ENCODE measurements around the gene ADIPOR2. TPM values are rescaled to one million over a fixed set of nuclear protein-coding genes. Genes with fewer than 3 reads are reported as not detected.

ADIPOR2 gene
- total RNA-seq, 1 experiment from 2014 or later = 26.5 TPM

DNA sequence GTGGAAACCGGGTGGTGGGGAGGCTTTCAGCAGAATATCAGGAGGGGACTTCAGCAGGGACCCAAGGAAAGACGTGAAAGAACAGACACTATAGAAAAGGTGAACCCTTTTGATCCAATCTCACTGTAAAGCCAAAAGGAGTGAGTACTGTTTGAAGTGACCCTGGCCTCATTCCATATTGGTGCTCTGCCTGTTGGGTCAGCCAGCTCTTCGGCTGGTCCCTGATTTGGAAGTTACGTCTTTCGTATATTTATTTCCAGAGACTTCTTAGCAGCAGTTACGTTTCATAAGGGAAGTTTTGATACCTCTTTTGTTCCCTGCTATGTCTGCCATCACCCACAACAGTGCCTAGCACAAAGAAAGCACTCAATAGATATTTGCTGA, 39.9 kb upstream of the ADIPOR2 start:
- ChIA-PET POLR2A (ENCODE audit: unreplicated experiment) (no interaction called here), CTCF (interaction anchor here (0.6 kb wide), 1 partner anchor 285 kb away, joined by 3 read pairs; no protein-coding TSS in a partner anchor)
- DNase-seq = no peak
- ATAC-seq = no peak
- no peak overlapping the region for H3K27ac ChIP-seq (ENCODE audit: low read length)
- BruUV-seq (replicated peaks) = no TSS peak
- no peaks in the 10 kb centered on the region for H4K20me1 ChIP-seq (ENCODE audit: low read length)
- TF ChIP-seq EZH2phosphoT487 (IDR thresholded peaks at IDR 0.05; ENCODE audit: borderline replicate concordance, low read length) = no peak
- TF ChIP-seq CTCF (conservative IDR thresholded peaks at IDR 0.05; ENCODE audit: low read depth, low read length) = no peak
- no peak for TF ChIP-seq EZH2 (IDR thresholded peaks at IDR 0.05; ENCODE audit: low read length, unreplicated experiment)
- no peaks in the 10 kb centered on the region for H3K27me3 ChIP-seq (ENCODE audit: low read length)
- H3K9ac ChIP-seq (ENCODE audit: low read length) = no peak overlapping the region
- no peaks in the 10 kb centered on the region for H3K9me2 ChIP-seq (replicated peaks; ENCODE audit: low read length)
- H2AFZ ChIP-seq (ENCODE audit: low read length) = no peak overlapping the region
- intact Hi-C loops (cut with micrococcal nuclease) = loop anchor here (10.0 kb wide), 2 partner anchors 54 to 284 kb away; no protein-coding TSS in a partner anchor
- H3K4me2 ChIP-seq (ENCODE audit: low read length) = no peak overlapping the region
- no peaks in the 10 kb centered on the region for H3F3A ChIP-seq (ENCODE audit: low read length, unreplicated experiment)
- no peak overlapping the region for H3K4me3 ChIP-seq (ENCODE audit: low read length)
- H3K36me3 ChIP-seq (ENCODE audit: low read depth, low read length) = no peaks in the 10 kb centered on the region
- no peaks in the 10 kb centered on the region for H3K79me2 ChIP-seq (ENCODE audit: low read length)
- no peaks in the 10 kb centered on the region for H3K9me3 ChIP-seq (ENCODE audit: low read length)
- peaks cover 11% of the 10 kb centered on the region for H3K4me1 ChIP-seq (ENCODE audit: insufficient read depth, low read length)

GRCh38 chr12:1651946-1652345, 38.9 kb upstream of the ADIPOR2 start:
- H3F3A ChIP-seq (ENCODE audit: low read length, unreplicated experiment) = no peaks in the 10 kb centered on the region
- no peak overlapping the region for H3K27ac ChIP-seq (ENCODE audit: low read length)
- no peak overlapping the region for H3K4me3 ChIP-seq (ENCODE audit: low read length)
- CTCF ChIA-PET = no interaction called here
- intact Hi-C loops (cut with micrococcal nuclease) = loop anchor here (1.0 to 10.0 kb wide), 3 partner anchors 53 to 283 kb away; no protein-coding TSS in a partner anchor
- ATAC-seq (no peak), DNase-seq (no peak)
- no peaks in the 10 kb centered on the region for H3K9me3 ChIP-seq (ENCODE audit: low read length)
- H3K9ac ChIP-seq (ENCODE audit: low read length) = no peak overlapping the region
- peaks cover 11% of the 10 kb centered on the region for H3K4me1 ChIP-seq (ENCODE audit: insufficient read depth, low read length)
- H3K79me2 ChIP-seq (ENCODE audit: low read length) = no peaks in the 10 kb centered on the region
- H3K4me2 ChIP-seq (ENCODE audit: low read length) = no peak overlapping the region
- H3K27me3 ChIP-seq (ENCODE audit: low read length) = no peaks in the 10 kb centered on the region
- no peaks in the 10 kb centered on the region for H3K9me2 ChIP-seq (replicated peaks; ENCODE audit: low read length)
- H3K36me3 ChIP-seq (ENCODE audit: low read depth, low read length) = no peaks in the 10 kb centered on the region
- POLR2A ChIA-PET (ENCODE audit: unreplicated experiment) = no interaction called here
- H4K20me1 ChIP-seq (ENCODE audit: low read length) = no peaks in the 10 kb centered on the region
- TF ChIP-seq EZH2 (IDR thresholded peaks at IDR 0.05; ENCODE audit: low read length, unreplicated experiment) = no peak
- TF ChIP-seq CTCF (conservative IDR thresholded peaks at IDR 0.05; ENCODE audit: low read depth, low read length) = no peak
- TF ChIP-seq EZH2phosphoT487 (IDR thresholded peaks at IDR 0.05; ENCODE audit: borderline replicate concordance, low read length) = no peak
- H2AFZ ChIP-seq (ENCODE audit: low read length) = no peak overlapping the region
- no TSS peak for BruUV-seq (replicated peaks)

DNA sequence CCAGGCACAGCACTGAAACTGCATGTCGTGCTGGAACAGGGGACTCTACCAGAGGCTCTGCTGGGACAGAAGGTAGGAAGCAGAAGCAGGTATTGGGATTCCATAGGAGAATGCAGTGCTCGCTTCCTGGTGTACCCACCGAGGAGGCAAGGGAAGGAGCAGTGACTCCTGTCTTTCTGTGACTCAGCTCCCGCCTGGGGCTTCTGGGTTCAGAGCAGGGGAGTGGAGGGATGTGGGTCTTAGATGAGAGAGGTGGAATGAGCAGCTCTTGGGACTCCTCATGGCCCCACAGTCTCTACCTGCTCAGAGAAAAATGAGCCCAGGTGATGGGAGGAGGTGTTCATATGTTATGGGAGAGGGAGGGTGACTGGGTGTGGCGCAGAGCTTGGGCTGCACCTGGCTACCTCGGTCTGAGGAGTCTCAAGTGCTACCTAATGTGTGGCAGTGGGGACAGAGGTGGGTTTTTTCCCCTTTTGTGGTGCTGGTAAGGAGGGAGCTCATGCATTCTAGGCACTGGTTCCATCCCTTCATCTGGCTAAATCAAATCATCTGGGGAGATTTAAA, 35.6 kb upstream of the ADIPOR2 start:
- Histone ChIP-seq H3K79me2 (ENCODE audit: low read length) (no peaks in the 10 kb centered on the region), H3K4me1 (ENCODE audit: insufficient read depth, low read length) (no peaks in the 10 kb centered on the region), H3K27me3 (ENCODE audit: low read length) (no peaks in the 10 kb centered on the region), H3K9me3 (ENCODE audit: low read length) (no peaks in the 10 kb centered on the region), H3K9ac (ENCODE audit: low read length) (no peak overlapping the region), H3K4me2 (ENCODE audit: low read length) (no peak overlapping the region), H3K27ac (ENCODE audit: low read length) (no peak overlapping the region), H3F3A (ENCODE audit: low read length, unreplicated experiment) (no peaks in the 10 kb centered on the region), H3K9me2 (replicated peaks; ENCODE audit: low read length) (no peaks in the 10 kb centered on the region), H4K20me1 (ENCODE audit: low read length) (no peaks in the 10 kb centered on the region), H2AFZ (ENCODE audit: low read length) (no peak overlapping the region), H3K4me3 (ENCODE audit: low read length) (no peak overlapping the region), H3K36me3 (ENCODE audit: low read depth, low read length) (no peaks in the 10 kb centered on the region)
- POLR2A ChIA-PET (ENCODE audit: unreplicated experiment) = no interaction called here
- CTCF ChIA-PET = no interaction called here
- no peak for TF ChIP-seq EZH2phosphoT487 (IDR thresholded peaks at IDR 0.05; ENCODE audit: borderline replicate concordance, low read length)
- TF ChIP-seq CTCF (conservative IDR thresholded peaks at IDR 0.05; ENCODE audit: low read depth, low read length) = no peak
- no peak for TF ChIP-seq EZH2 (IDR thresholded peaks at IDR 0.05; ENCODE audit: low read length, unreplicated experiment)
- DNase-seq (peak; percentile 20), ATAC-seq (no peak; the same call in 1 of the 2 replicates)
- intact Hi-C loops (cut with micrococcal nuclease) = loop anchor here (10.0 kb wide), 2 partner anchors 49 to 279 kb away; no protein-coding TSS in a partner anchor
- no TSS peak for BruUV-seq (replicated peaks)

Data from PC-3 (cell line).